Left lung (tissue), 10 donors: Measurements from ENCODE around the gene MON2. TPM values are rescaled to one million over a fixed set of nuclear protein-coding genes. Genes with fewer than 3 reads are reported as not detected.
"Not testable (repeated sequence)": the region's sequence is repeated elsewhere in the genome, so short reads cannot be mapped to it uniquely, and the experiment has no call there.

Experiments used
- ATAC-seq: fragments of 200-7000 bp; cut with Tn5 transposase; one replicate; pipeline ENCODE4 v1.9.1; 2020; ENCODE audit warnings: moderate library complexity
- DNase-seq, 4 donors: peaks; one replicate each; pipeline ENCODE4 v3.0.0-alpha.2; 2013 to 2020
- H3K27ac ChIP-seq, 2 donors: fragments of 200-600 bp; sonication (generic) in 1 of 2; one replicate each; pipeline versions ENCODE4 v1.5.0 to v1.8.0; 2020 to 2021
- H3K27me3 ChIP-seq, 2 donors: fragments of 200-600 bp; sonication (generic) in 1 of 2; one replicate each; pipeline versions ENCODE4 v1.5.0 to v1.8.0; 2020 to 2021
- H3K36me3 ChIP-seq, 2 donors: fragments of 200-600 bp; sonication (generic) in 1 of 2; one replicate each; pipeline versions ENCODE4 v1.5.0 to v1.8.0; 2020 to 2021
- H3K4me1 ChIP-seq, 2 donors: fragments of 200-600 bp; one replicate each; pipeline ENCODE4 v1.8.0; 2021
- H3K4me3 ChIP-seq, 2 donors: fragments of 200-600 bp; sonication (generic) in 1 of 2; one replicate each; pipeline versions ENCODE4 v1.5.0 to v1.8.0; 2020 to 2021; ENCODE audit warnings: mild to moderate bottlenecking in 1 of 2
- H3K9me3 ChIP-seq, 2 donors: fragments of 200-600 bp; sonication (generic) in 1 of 2; one replicate each; pipeline versions ENCODE4 v1.5.0 to v1.8.0; 2020 to 2021
- intact Hi-C, 2 donors: fragments of 100-400 bp; cut with DNase I; formaldehyde crosslinking; loops; one replicate each; pipeline versions ENCODE4 v1.11.2 to v1.14.2; 2022
- polyA plus RNA-seq, 6 donors: library from polyadenylated mRNA; unstranded; fragments of 120-200 nt; gene quantifications; one replicate each; pipeline ENCODE4 v1.2.1, GENCODE V29; 2013; ENCODE audit not compliant: insufficient read length in 6 of 6
- total RNA-seq, 2 donors: library from RNA; stranded (reverse); fragmentation: NEBNext Ultra II Directional; extraction: Animal tissue kit (Norgen Biotek cat#: 25700); gene quantifications; one replicate each; pipeline ENCODE4 v1.2.1, GENCODE V29; 2021
- TF ChIP-seq, protein P1 (sequence below), 2 donors: fragments of 200-600 bp; sonication (generic) in 1 of 2; IDR thresholded peaks; one replicate each; pipeline versions ENCODE4 v1.5.0 to v1.8.0; 2021; ENCODE audit warnings: antibody characterized with exemption in 2 of 2
- donor health status: DM: no; HTN: yes; CAD: no.
- donor health status: DM: no; HTN: no; CAD: no.

MON2 gene
- total and polyA plus RNA-seq, 8 donors = 48.5 to 96.2 (median 79.2) TPM

DNA sequence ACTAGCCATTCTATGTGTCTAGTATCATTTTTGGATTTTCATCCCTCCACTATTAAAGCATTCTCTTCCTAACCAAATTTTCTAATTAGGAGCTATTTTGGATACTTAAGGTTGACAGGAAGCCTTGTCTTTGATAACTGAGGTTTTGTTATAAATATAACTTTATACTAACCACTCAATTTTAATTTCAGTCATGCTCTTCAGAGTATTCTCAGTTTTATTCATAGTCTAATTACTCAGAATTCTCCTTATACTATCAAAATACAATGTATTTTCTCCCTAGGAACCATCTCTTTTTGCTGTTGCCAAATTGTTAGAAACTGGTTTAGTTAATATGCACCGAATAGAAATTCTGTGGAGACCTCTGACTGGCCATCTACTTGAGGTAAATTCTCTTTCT, 76.2 kb downstream of the MON2 start:
- intact Hi-C loops = no loop called here
- Histone ChIP-seq H3K9me3 (no peaks in the 10 kb centered on the region), H3K4me3 (no peak overlapping the region), H3K27me3 (no peaks in the 10 kb centered on the region), H3K4me1 (no peaks in the 10 kb centered on the region), H3K27ac (no peak overlapping the region), H3K36me3 (peaks cover 0 to 90% of the 10 kb centered on the region in 2 donors)
- ATAC-seq (no peak), DNase-seq (no peak)
- TF ChIP-seq, protein P1, sequence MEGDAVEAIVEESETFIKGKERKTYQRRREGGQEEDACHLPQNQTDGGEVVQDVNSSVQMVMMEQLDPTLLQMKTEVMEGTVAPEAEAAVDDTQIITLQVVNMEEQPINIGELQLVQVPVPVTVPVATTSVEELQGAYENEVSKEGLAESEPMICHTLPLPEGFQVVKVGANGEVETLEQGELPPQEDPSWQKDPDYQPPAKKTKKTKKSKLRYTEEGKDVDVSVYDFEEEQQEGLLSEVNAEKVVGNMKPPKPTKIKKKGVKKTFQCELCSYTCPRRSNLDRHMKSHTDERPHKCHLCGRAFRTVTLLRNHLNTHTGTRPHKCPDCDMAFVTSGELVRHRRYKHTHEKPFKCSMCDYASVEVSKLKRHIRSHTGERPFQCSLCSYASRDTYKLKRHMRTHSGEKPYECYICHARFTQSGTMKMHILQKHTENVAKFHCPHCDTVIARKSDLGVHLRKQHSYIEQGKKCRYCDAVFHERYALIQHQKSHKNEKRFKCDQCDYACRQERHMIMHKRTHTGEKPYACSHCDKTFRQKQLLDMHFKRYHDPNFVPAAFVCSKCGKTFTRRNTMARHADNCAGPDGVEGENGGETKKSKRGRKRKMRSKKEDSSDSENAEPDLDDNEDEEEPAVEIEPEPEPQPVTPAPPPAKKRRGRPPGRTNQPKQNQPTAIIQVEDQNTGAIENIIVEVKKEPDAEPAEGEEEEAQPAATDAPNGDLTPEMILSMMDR (IDR thresholded peaks at IDR 0.05) = no peak

DNA sequence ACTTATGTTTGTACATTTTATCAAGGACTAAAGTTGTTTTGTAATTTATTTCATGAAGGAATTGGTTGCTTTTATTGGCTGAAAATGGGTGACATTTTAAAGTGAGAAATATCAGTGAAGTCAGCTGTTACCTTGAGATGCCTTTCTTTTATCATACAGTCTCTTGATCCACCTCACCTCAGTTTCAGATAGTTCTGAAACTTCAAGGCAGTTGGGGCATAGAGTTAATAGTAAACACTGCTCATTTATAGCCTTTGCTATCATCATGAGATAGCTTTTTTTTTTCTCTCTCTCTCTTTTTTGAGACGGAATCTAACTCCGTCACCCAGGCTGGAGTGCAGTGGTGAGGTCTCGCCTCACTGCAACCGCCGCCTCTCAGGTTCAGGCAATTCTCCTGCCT, 76.7 kb downstream of the MON2 start:
- Histone ChIP-seq H3K36me3 (peaks cover 0 to 90% of the 10 kb centered on the region in 2 donors), H3K9me3 (no peaks in the 10 kb centered on the region), H3K4me1 (no peaks in the 10 kb centered on the region), H3K27me3 (no peaks in the 10 kb centered on the region), H3K27ac (no peak overlapping the region), H3K4me3 (no peak overlapping the region)
- TF ChIP-seq, protein P1 (IDR thresholded peaks at IDR 0.05) = no peak
- no peak for ATAC-seq
- intact Hi-C loops = no loop called here
- no peak for DNase-seq

DNA sequence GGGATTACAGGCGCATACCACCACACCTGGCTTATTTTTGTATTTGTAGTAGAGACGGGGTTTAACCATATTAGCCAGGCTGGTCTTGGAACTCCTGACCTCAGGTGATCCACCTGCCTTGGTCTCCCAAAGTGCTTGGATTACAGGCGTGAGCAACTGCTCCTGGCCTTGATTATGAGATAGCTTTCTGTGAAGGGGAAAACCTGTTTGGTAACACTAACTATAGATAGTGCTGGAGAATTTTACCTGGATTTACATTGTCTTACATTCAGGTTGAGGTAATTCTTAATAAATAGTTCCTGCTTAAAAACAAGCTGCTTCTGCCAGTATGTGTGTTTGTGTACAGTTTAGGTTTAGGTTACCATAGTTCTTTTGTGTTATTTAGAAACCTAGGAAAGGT, 77.1 kb downstream of the MON2 start:
- TF ChIP-seq, protein P1 (IDR thresholded peaks at IDR 0.05) = no peak
- no peaks in the 10 kb centered on the region for H3K27me3 ChIP-seq
- DNase-seq = no peak
- no peaks in the 10 kb centered on the region for H3K9me3 ChIP-seq
- no peak for ATAC-seq
- no peak overlapping the region for H3K4me3 ChIP-seq
- no peaks in the 10 kb centered on the region for H3K4me1 ChIP-seq
- intact Hi-C loops = no loop called here
- H3K27ac ChIP-seq = no peak overlapping the region
- peaks cover 0 to 90% of the 10 kb centered on the region in 2 donors for H3K36me3 ChIP-seq

DNA sequence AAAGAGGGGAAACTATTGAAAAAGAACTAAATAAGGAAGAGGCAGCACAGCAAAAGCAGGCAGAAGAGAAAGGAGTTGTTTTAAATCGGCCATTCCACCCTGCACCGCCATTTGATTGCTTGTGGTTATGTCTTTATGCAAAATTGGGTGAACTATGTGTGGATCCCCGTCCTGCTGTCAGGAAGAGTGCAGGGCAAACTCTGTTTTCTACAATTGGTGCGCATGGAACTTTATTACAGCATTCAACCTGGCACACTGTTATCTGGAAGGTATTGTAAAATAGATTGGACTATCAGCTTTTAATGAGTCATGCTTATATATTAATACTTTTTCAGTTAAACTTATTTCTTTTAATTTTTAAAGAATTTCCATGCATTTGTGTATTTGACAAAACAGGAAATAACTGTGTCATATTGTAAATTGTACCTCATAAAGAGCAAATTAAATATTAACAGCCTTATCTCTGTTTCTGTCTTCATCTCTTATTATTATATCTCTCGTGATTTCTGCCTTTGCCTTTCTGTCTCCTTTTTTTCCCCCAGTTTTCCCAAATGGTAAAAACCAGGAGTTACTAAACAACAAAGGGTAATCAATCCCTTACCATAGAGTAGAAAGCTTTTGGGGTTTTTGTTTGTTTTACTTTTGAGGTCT, 86.4 kb downstream of the MON2 start:
- no peak overlapping the region for H3K27ac ChIP-seq
- no peak for DNase-seq
- peaks cover 0 to 93% of the 10 kb centered on the region in 2 donors for H3K36me3 ChIP-seq
- intact Hi-C loops = no loop called here
- no peak for ATAC-seq
- no peak overlapping the region for H3K4me3 ChIP-seq
- no peaks in the 10 kb centered on the region for H3K4me1 ChIP-seq
- H3K9me3 ChIP-seq = no peaks in the 10 kb centered on the region
- H3K27me3 ChIP-seq = no peaks in the 10 kb centered on the region
- TF ChIP-seq, protein P1 (IDR thresholded peaks at IDR 0.05) = no peak

DNA sequence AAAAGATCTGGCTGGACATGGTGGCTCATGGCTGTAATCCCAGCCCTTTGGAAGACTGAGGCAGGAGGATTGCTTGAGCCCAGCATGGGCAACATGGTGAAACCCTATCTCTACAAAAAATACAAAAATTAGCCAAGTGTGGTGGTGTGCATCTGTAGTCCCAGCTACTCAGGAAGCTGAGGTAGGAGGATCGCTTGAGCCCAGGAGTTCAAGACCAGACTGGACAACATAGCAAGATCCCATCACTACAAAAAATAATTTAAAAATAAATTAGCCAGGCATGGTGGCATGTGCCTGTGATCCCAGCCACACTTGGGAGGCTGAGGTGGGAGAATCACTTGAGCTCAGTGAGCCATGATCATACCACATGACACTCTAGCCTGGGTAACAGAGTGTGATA, 92.7 kb downstream of the MON2 start:
- intact Hi-C loops, H3K27me3 ChIP-seq, H3K4me3 ChIP-seq, H3K4me1 ChIP-seq, H3K9me3 ChIP-seq, DNase-seq, ATAC-seq, H3K27ac ChIP-seq: not testable (repeated sequence)
- H3K36me3 ChIP-seq = peaks cover 0 to 70% of the 10 kb centered on the region in 2 donors

DNA sequence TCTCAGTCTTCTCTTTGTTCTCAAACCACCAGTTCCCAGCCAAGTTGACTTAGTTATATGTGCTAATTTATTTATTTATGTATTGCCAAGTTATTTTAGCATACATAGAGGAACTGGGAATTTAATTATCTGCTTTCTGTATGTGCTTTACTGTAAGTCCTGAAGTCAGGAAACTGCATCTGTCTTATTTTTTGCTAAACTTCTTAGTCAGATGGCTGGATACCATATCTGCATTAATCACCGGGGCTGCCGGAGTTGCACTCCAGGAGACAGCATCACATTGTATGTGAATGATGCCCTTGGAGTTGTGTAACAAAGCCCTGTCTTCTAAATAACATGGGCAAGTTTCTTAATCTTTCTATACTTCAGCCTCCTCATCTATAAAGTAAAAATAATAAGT, 96.2 kb downstream of the MON2 start:
- TF ChIP-seq, protein P1 (IDR thresholded peaks at IDR 0.05) = no peak
- no peak for DNase-seq
- no peak overlapping the region for H3K27ac ChIP-seq
- peaks cover 0 to 68% of the 10 kb centered on the region in 2 donors for H3K36me3 ChIP-seq
- no peak for ATAC-seq
- H3K4me3 ChIP-seq = no peak overlapping the region
- no peaks in the 10 kb centered on the region for H3K27me3 ChIP-seq
- no peaks in the 10 kb centered on the region for H3K9me3 ChIP-seq
- no peaks in the 10 kb centered on the region for H3K4me1 ChIP-seq
- intact Hi-C loops = no loop called here
